ENCODE measurements around the gene PCDH15.

The PCDH15 gene

GRCh38 chr10:54108961-54109360 is 692.1 kb downstream of the PCDH15 start:
- DNase-seq = no peak

- DNase-seq = no peak
These were observed 704.1 kb downstream of the PCDH15 start for GRCh38 chr10:54096892-54097291.

- DNase-seq = no peak
These were observed 706.7 kb downstream of the PCDH15 start for GRCh38 chr10:54094321-54094720.

- no peak for DNase-seq
These were observed 709.8 kb downstream of the PCDH15 start for GRCh38 chr10:54091237-54091636.

GRCh38 chr10:54081950-54082349 is 719.1 kb downstream of the PCDH15 start:
- no peak for DNase-seq

- no peak for DNase-seq
These were observed 733.7 kb downstream of the PCDH15 start for GRCh38 chr10:54067361-54067760.

- DNase-seq = no peak
These were observed 734.4 kb downstream of the PCDH15 start for GRCh38 chr10:54066646-54067045.

GRCh38 chr10:54065106-54065505 is 735.9 kb downstream of the PCDH15 start:
- no peak for DNase-seq

GRCh38 chr10:54064215-54064614 is 736.8 kb downstream of the PCDH15 start:
- DNase-seq = no peak

- no peak for DNase-seq
These were observed 737.5 kb downstream of the PCDH15 start for GRCh38 chr10:54063514-54063913.

- DNase-seq = no peak
These were observed 740.5 kb downstream of the PCDH15 start for GRCh38 chr10:54060572-54060971.

GRCh38 chr10:54057357-54057756 is 743.7 kb downstream of the PCDH15 start:
- no peak for DNase-seq

- DNase-seq = no peak
These were observed 774.7 kb downstream of the PCDH15 start for GRCh38 chr10:54026340-54026739.

- no peak for DNase-seq
These were observed 789.9 kb downstream of the PCDH15 start for GRCh38 chr10:54011117-54011516.

GRCh38 chr10:54010337-54010933 is 790.6 kb downstream of the PCDH15 start:
- no peak for DNase-seq

- no peak for DNase-seq
These were observed 791.4 kb downstream of the PCDH15 start for GRCh38 chr10:54009672-54010071.

- no peak for DNase-seq
These were observed 799.0 kb downstream of the PCDH15 start for GRCh38 chr10:54002077-54002476.

- DNase-seq = no peak
These were observed 803.1 kb downstream of the PCDH15 start for GRCh38 chr10:53997953-53998352.

GRCh38 chr10:53990799-53991238 is 810.2 kb downstream of the PCDH15 start:
- DNase-seq = no peak

- DNase-seq = no peak
These were observed 817.6 kb downstream of the PCDH15 start for GRCh38 chr10:53983431-53983830.

- DNase-seq = no peak
These were observed 820.8 kb downstream of the PCDH15 start for GRCh38 chr10:53980210-53980609.

GRCh38 chr10:53978301-53978700 is 822.7 kb downstream of the PCDH15 start:
- DNase-seq = no peak

- DNase-seq = no peak
These were observed 823.8 kb downstream of the PCDH15 start for GRCh38 chr10:53977267-53977666.

- no peak for DNase-seq
These were observed 843.6 kb downstream of the PCDH15 start for GRCh38 chr10:53957401-53957800.

- DNase-seq = no peak
These were observed 845.9 kb downstream of the PCDH15 start for GRCh38 chr10:53955091-53955490.
